GM04504 (cell line): ENCODE measurements around the gene NEUROG1.
"Not testable (repeated sequence)": the region's sequence is repeated elsewhere in the genome, so short reads cannot be mapped to it uniquely, and the experiment has no call there.

Source experiments
- DNase-seq: peaks from one replicate; pipeline ENCODE4 v3.0.0-alpha.2; 2012; ENCODE audit warnings: low read depth

Gene NEUROG1

DNA sequence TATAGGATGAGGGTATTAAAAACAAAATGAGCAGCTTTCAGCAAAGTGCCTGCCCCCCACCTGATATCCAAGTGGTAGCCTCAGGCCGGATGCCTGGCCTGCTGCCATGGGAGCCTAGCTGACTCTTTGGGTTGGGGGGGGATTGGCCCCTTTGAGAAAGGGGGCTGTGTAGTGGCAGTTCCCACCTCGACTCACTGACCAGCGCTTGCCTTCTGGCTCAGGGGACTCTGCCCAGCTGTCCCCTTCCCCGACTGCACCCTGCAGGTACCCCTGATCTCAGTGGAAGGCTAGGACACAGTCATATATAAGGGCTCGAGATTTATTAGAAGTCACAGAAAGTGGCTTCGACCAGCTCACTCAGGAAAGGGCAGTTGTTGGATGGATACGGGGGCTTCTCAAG is 1.5 kb upstream of the NEUROG1 start:
- DNase-seq, result no peak

DNA sequence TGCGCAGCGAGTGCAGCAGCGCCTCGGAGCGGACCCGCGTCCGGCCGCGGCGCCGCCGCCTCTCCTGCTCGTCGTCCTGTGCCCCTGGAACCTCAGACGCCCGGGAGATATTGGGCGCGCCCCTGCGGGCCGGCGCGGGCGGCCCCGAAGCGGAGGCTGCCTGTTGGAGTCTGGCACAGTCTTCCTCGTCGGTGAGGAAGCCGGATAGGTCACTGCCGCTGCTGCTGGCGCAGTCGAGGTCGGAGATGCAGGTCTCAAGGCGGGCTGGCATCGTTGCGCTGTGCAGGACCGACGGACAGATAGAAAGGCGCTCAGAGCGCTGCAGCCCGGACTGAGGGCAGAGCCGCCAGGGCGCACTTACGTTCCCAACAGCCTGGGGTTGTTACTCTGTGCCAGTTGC is 344 bp downstream of the NEUROG1 start:
- no peak for DNase-seq

DNA sequence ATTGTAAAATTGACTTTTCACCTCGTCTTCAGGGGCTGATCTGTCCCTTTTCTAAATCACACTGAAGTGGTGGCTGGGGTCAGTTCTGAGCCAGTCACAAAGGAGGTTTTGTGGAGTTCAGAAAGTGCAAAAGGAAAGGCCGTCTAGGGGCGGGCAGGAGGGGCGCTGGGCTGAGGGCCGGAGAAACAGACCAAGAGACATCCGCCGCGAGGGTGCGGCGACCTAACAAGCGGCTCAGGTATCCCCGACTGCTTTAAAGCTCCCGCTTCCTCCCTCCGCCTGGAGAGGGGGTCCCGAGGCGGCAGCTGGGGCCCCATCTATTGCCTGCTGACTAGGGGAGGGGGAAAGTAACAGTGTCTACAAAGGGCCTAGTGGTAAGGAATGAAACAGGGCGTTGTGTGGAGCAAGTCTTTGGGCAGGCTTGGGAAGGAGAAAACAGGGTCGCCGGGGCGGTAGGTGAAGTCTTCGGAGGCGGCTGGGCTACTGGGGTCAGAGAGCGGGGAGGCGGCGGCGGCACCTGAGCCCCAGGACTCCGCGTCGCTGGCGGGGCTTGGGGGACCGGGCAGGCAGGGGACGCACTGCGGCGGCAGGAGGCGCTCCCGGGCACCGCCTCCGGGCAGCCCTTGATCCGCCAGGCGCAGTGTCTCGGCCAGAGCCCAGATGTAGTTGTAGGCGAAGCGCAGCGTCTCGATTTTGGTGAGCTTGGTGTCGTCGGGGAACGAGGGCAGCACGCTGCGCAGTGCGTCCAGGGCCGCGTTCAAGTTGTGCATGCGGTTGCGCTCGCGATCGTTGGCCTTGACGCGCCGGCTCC is 950 bp downstream of the NEUROG1 start:
- DNase-seq, result no peak

DNA sequence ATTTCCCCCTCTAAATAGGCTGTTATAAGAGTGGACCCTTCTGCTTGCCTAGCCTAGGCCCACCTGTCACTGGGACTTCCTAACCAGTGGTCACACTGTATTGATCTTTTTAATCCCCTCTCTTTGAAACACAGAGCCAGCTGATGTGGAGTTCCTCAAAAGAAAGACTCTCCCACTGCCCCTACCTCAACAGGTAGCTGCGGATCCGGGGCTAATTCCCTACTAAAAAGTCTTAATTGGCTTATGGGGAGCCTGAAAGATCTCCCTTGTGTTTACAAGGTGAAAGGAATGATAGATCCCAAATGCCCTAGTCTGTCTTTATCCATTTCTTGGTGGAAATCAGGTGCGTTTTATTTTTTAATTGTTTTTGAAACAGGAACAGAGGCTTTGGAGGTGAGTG is 2.0 kb downstream of the NEUROG1 start:
- DNase-seq, result no peak

DNA sequence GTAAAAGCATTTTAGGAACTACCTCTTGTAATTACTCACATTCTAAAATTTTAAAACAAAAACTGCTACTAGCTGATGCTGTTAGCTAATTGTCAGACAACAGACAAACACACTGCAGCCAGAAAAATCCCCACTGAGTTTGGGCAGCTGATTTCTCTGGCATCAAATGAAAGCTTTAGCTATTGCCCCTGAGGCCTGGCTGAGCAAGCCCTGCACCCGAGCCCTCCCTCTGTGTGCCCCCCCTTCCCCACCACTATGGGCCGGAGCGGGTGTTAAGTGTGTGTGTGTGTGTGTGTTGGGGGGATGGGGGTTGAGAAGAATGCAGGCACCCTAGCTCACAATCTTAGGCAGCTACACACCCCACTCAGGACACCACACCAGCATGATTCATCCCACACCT is 2.4 kb downstream of the NEUROG1 start:
- no peak for DNase-seq

DNA sequence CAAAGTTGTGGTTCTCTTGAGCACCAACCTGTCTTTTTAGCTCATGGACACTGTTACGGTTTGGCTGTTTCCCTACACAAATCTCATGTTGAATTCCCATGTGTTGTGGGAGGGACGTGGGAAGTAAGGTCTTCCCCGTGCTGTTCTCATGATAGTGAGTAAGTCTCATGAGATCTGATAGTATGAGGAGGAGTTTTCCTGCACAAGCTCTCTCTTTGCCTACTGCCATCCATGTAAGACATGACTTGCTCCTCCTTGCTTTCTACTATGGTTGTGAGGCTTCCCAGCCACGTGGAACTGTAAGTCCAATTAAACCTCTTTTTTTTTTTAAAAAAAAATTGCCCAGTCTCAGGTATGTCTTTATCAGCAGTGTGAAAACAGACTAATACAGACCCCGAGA is 6.2 kb downstream of the NEUROG1 start:
- DNase-seq, result not testable (repeated sequence)

DNA sequence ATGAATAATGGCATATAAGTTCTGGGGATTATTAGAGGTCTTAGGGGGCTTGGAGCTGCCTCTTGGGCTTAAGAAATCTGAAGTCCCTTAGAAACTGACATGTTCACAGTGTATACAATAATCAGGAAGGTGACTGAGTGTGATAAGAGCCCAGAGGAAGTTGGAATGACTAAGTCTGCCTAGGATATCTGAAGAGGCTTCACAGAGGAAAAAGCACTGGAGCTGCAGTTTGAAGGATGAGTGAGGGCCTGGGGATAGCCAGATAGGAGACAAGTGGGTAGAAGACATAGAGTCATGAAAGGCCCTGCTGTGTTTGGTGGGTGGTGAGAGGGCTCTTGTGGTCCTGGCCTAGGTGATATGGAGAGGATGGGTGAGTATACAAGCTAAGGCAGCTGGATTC is 8.8 kb downstream of the NEUROG1 start:
- no peak for DNase-seq

DNA sequence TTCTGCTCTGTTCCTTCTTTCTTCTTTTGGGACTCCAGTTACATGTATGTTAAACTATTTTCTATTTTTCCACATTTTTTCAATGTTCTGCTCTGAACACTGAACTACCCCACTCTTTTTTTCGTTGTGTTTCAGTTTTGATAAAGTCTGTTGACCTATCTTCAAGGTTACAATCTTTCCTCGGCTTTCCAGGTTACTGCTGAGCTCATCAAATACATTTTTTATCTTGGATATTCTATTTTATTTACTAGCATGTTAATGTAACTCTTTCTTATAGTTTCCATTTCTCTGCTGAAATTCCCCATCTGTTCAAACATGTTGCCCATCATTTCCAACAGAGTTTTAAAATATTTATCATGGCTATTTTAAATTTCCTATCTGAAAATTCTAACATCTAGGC is 13.8 kb downstream of the NEUROG1 start:
- DNase-seq, result no peak

DNA sequence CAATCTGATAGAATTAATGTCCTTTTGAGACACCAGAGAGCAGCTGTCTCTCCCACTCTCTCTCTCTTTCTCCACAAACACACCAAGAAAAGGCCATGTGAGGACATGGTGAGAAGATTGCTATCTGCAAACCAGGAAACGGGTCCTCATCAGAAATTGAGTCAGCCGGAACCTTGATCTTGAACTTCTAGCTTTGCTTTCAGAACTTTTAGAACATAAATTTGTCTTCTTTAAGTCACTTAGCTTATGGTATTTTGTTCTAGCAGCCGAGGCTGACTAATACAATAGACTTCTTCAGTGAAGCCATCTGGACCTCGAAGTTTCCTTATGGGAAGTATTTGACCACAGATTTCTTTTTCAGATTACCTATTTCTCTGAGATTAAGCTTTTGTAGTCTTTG is 18.1 kb downstream of the NEUROG1 start:
- no peak for DNase-seq

DNA sequence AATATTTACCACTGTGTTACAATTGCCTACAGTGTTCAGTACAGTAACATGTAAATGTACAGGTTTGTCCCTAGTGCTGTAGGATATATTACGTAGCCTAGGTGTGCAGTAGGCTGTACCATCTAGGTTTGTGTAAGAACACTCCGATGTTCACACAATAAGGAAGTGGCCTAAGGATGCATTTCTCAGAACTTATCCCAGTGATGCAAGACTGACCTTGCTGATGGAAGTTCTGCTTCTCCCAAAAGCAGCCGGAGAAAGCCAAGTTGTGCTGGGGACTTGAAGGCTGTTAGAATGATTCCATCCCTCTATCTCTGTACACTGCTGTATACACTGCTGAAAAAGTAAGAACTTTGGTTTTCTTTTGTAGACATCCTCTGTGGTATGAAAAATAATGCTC is 21.6 kb downstream of the NEUROG1 start:
- DNase-seq, result no peak

DNA sequence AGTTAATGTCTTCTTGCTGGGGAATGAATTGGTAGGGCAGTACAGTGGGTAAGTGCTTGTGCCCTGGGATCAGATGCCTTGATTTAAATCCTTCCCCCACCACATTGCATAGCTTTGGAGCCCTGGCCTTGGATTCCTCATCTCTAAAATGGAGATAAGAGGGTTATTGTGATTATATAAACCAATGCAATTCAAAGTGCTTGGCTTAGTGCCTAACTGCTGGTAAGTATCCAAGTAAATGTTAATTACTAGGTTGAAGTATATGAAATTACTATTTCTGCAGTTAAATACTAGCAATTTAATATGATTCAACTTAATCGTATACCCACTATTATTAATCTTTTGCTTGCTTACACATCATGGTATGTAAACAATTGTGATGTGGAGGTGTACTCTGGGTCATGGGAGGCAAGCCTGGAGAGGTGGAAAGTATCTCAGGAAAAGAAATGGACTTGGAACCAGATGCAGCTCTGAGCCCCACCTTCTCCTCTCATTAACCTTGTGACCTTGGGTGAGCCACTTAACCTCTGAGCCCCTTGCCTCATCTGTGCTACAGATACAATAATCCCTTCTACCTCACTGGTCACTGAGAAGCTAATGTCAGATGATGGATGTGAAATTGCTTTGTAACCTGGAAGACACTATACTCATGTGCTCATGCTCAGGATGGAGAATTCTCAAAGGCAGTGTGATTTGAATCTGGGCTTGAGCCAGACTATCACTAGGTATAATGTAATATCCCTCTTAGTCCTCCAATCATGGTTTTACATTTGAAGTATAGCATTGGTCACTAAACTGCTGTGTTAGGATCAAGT is 23.8 kb downstream of the NEUROG1 start:
- no peak for DNase-seq

DNA sequence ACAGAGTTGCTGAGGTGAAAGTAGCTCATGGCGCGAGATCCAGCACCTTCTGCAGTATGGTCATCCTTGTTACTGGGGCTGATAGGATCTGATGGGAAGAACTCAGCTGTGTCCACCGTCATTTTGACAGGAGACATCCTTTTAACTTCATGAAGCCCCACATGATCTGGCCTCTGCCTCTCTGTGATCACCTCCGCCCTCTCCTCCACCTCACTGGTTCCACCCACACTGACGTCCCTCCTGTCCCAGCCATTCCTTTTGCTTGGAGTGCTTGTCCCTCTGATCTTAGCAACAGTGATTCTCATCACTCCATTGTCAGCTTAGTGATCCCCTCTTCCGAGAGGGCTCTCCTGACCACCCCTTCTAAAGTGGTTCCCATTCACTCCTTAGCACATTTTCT is 25.8 kb downstream of the NEUROG1 start:
- DNase-seq, result no peak

DNA sequence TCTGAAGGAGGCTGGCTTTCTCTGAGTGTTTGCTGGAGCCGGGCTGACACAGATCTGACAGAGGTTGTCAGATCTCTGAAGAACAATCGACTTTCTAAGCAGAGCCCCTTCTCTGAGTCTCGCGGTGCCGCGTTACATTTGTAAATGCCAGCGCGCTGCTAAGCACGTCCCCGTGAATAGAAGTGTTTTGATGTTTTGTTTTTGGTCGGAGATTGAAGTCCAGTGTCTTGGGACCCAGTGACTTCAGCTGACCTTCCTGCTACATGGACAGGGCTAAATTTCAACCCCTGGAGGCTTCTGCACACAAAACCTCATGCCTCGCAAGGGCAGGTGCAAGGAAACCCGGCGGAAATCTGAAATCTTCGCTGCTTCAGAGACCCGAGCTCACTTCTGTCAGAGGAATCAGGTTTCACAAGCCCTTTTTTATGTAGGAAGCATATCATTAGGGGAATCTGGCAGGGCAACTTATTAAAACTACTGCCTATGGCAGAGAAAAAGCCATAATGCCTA is 27.2 kb downstream of the NEUROG1 start:
- DNase-seq, result no peak

DNA sequence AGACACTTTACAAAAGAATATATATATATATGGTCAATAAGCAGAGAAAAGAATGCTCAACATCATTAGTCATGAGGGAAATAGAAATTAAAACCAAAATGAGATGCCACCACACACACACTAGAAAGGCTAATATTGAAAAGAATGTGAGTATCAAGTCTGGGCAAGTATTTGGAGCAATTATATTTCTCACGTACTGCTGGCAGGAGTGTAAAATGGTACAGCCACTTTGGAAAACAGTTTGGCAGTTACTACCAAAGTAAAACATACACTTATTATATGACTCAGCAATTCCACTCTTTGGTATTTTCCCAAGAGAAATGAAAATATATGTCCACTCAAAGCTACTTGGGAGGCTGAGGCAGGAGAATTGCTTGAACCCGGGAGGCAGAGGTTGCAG is 29.8 kb downstream of the NEUROG1 start:
- DNase-seq, result no peak

DNA sequence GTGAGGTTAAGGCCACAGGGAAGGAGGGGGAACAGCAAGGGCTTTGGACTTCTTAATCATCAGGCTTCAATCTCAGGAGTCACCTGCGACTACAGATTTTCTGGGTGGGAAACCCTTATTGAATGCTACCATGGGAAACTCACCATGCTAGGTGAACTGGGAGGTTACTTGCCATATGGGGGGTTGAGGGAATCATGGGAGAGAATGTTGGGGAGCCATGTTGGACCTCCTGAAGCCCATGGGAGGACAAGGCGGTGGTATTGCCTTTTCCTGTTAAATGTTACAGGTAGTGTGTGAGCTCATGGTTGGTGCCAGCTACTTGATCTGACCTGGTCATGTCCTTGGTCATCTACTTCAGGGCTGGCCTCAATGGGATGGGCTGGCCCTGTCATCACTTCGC is 31.4 kb downstream of the NEUROG1 start:
- no peak for DNase-seq

DNA sequence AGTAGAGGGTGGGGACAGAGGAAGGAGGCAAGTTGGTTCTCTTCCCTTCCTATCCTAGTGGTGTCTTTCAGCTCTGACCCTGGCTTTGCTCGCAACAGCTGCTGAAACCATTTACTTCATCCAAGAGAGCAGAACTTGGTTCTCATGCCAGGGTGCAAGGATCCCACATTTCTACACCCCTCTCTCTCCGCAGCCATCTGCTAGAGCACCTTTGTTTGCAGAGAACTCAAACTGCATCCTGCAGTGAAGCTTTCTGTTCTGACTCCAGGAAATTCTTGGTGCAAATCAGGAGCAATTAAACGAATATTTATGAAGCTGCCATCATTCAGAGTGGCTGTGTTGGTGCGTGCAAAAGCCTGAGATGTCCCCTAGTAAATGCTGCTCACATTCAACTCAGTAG is 31.9 kb downstream of the NEUROG1 start:
- DNase-seq, result no peak

DNA sequence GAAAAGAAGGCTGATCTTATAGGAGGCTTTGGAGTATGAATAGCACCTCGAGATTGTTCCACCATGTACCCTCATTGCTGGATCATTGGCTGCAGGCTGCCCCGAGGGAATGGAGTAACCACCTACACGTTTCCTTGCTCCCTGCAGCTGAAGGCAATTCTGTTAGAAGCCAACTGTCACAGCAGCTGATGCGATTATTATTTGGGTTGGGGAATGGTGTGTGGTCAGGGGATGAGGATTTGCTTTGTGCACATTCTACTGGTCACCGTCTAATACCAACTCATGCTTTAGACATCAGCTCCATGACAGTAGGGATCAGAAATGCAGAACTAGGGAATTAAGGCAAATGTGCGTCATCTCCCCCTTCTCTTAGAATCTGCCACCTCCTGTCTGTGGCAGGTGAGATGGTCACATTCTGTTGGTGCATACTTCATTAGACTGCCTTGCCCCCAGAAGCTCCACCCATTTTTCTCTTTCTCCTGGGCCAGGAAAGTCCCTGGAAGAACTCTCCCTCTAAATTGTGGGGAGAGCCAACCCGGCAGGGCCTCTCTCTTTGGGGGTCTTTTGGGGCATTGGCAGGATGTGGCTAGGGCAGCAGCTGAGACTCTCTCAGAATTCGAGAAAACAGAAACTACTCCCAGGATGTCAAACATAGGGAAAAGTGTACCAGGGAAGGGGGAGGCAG is 32.8 kb downstream of the NEUROG1 start:
- DNase-seq, result no peak

DNA sequence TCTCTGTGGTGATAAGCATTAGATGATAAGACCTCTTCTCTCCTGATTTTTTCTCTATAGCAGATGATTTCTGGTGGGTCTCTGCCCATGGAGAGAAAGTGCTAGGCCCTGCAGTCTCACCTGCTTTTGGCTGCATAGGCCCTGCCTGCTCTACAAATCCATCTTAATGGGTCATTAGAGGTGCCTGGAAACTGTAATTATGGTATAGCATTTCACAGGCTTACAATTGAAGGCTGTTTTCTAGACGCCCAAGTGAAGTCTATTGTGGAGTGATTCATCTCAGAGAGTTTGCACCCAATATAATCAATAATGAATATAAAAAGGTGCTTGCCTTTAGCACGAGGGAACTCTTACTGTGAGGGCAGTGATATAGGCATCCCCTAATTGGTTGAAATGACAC is 33.8 kb downstream of the NEUROG1 start:
- DNase-seq, result no peak

DNA sequence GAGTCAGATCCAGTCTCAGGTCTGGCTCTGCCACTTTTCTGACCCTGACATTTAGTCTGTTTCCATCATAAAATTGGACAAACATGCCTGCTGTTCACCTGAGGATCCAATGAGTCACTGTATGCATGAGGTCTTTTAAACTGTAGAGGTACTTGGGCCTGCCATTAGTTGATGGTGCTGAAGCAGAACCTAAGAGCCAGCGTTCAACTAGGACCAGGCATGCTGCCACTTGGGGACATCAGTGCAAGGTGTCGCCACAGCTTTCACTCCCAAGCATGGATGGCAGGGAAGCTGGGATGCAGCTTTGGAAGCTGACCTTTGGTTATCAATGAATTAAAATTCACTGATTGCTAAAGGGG is 37.1 kb downstream of the NEUROG1 start:
- no peak for DNase-seq

DNA sequence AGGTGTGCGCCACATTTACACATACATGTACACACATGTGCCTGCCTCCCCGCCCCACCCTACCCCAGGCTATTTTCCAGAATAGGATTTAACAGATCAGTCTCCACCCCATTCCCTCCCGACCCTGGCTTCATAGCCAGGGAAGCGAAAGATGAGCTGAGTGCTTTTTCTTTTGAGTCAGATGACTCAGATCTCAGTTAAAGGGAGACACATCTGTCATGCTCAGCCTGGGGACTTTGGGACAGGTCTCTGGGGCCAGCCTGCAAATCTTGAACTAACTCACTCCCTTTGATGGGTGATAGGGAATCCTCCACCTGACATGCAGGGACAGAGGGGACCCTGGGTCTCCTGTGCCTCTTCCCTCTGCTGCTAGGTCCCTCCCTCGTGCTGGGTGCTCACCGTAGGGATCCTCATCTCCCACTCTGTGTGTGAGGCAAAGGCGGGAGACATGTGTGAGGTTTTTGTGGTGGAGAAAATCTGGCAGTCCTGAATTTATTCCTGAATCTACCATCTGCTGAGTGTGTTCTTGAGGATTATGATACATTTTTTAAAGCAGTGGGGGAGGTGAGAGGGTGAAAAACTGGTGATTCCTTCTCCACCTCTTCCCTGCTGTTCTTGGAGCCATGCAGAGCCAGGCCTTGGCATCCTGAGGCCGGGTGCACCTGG is 37.7 kb downstream of the NEUROG1 start:
- no peak for DNase-seq

DNA sequence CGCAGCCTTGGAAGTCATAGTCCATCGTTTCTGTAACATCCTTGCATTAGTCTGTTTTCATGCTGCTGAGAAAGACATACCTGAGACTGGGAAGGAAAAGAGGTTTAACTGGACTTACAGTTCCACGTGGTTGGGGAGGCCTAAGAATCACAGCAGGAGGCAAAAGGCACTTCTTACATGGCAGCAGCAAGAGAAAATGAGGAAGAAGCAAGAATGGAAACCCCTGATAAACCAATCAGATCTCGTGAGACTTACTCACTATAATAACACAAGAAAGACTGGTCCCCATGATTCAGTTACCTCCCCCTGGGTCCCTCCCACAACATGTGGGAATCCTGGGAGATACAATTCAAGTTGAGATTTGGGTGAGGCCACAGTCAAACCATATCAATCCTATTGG is 40.2 kb downstream of the NEUROG1 start:
- not testable (repeated sequence) for DNase-seq

DNA sequence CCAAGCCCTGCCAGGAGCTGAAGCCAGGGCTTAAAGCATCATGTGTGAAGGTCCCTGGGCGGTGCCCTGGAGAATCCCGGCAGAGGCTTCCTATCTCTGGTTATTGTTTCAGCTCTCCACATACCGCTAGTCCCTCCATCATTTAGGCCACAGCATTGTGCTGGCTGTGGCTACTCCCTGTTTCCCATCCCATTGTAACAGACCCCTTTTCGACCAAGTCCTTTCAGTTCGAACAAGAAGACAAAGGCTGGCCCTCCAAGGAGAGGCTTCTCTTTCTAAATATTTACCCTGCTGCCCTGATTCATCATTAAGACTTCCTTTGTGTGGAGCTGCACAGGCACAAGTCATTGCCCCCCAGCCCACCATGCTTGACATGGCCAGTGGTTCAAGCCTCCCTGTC is 41.6 kb downstream of the NEUROG1 start:
- DNase-seq, result no peak
